GM21423 (cell line): ENCODE results near the gene SYT14.
A peak's percentile ranks its signal among the peaks of the same experiment; 100 is the strongest.
"Not testable (repeated sequence)": the region's sequence is repeated elsewhere in the genome, so short reads cannot be mapped to it uniquely, and the experiment has no call there.

Experiments
- ATAC-seq: cut with Tn5 transposase; IDR thresholded peaks from one replicate; pipeline ENCODE4 v1.9.1; 2021; ENCODE audit warnings: mild to moderate bottlenecking, moderate library complexity; ENCODE audit not compliant: unreplicated experiment

SYT14 gene

GRCh38 chr1:210104103-210104502 lies 166.1 kb downstream of the SYT14 start:
- no peak for ATAC-seq

- ATAC-seq: not testable (repeated sequence)
Measured at GRCh38 chr1:210112906-210113305, 174.9 kb downstream of the SYT14 start.

- ATAC-seq: no peak
Measured at GRCh38 chr1:210117198-210117597, 179.2 kb downstream of the SYT14 start.

- ATAC-seq: no peak
Measured at GRCh38 chr1:210117681-210118170, 179.7 kb downstream of the SYT14 start.

- ATAC-seq: no peak
Measured at GRCh38 chr1:210123383-210123782, 185.4 kb downstream of the SYT14 start.

GRCh38 chr1:210123924-210124589 lies 186.0 kb downstream of the SYT14 start:
- no peak for ATAC-seq

- ATAC-seq: no peak
Measured at GRCh38 chr1:210124736-210125135, 186.7 kb downstream of the SYT14 start.

- ATAC-seq: no peak
Measured at GRCh38 chr1:210125143-210125542, 187.1 kb downstream of the SYT14 start.

- ATAC-seq: no peak
Measured at GRCh38 chr1:210129092-210129491, 191.1 kb downstream of the SYT14 start.

GRCh38 chr1:210129759-210130158 lies 191.7 kb downstream of the SYT14 start:
- ATAC-seq: peak; percentile 65

- ATAC-seq: no peak
Measured at GRCh38 chr1:210132582-210132981, 194.6 kb downstream of the SYT14 start.

GRCh38 chr1:210143465-210144062 lies 205.5 kb downstream of the SYT14 start:
- ATAC-seq: no peak

- no peak for ATAC-seq
Measured at GRCh38 chr1:210144736-210145135, 206.7 kb downstream of the SYT14 start.

GRCh38 chr1:210151052-210151672 lies 213.1 kb downstream of the SYT14 start:
- no peak for ATAC-seq

GRCh38 chr1:210159211-210159610 lies 221.2 kb downstream of the SYT14 start:
- ATAC-seq: no peak

GRCh38 chr1:210170220-210170619 lies 232.2 kb downstream of the SYT14 start:
- no peak for ATAC-seq

- ATAC-seq: no peak
Measured at GRCh38 chr1:210174133-210174532, 236.1 kb downstream of the SYT14 start.

- ATAC-seq: no peak
Measured at GRCh38 chr1:210185063-210185462, 247.0 kb downstream of the SYT14 start.

- not testable (repeated sequence) for ATAC-seq
Measured at GRCh38 chr1:210187849-210188606, 250.0 kb downstream of the SYT14 start.

GRCh38 chr1:210189426-210189825 lies 251.4 kb downstream of the SYT14 start:
- ATAC-seq: no peak

- no peak for ATAC-seq
Measured at GRCh38 chr1:210195635-210196160, 257.7 kb downstream of the SYT14 start.
